ENCODE measurements around the gene BEST1. TPM values are rescaled to one million over a fixed set of nuclear protein-coding genes. Genes with fewer than 3 reads are reported as not detected.
A peak's percentile ranks its signal among the peaks of the same experiment; 100 is the strongest.

BEST1 gene
- total RNA-seq, 1 experiment from 2014 or later: 0.81 TPM

DNA sequence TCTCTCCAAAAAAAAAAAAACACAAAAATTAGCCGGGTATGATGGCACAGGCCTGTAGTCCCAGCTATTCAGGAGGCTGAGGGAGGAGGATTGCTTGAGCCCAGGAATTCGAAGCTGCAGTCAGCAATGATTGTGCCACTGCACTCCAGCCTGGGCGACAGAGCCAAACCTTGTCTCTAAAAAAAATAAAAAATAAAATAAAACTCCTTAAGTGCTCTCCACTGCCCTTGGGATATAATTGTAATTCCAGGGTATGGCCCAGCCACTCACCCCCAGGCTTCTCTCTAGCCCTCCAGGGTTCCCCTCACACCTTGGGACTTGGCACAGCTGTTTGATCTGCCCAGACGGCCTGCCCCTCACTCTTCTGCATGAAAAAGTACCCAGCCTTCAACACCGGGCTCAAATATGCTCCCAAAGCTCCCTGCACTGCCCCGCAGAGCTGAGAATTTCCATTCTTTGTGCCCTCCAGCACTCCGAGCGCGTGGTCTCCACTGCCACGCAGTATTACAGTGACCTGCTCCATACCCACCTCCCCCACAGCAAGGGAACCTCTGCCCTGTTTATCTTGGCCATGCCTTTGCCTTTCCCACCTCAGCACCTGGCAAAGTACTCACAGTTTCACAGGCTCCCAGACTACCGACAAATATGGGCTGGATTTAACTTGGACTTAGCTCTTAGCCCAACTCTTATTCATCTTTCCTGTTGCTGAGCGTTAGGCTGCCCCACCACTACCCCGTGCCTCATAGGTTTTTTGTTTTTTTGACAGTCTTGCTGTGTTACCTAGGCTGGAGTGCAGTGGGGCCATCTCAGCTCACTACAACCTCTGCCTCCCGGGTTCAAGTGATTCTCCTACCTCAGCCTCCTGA lies 24.8 kb downstream of the BEST1 start:
- peak overlapping the region; percentile 99; the same call in 1 of the 2 replicates for H3K27ac ChIP-seq
- TF ChIP-seq, protein P1, sequence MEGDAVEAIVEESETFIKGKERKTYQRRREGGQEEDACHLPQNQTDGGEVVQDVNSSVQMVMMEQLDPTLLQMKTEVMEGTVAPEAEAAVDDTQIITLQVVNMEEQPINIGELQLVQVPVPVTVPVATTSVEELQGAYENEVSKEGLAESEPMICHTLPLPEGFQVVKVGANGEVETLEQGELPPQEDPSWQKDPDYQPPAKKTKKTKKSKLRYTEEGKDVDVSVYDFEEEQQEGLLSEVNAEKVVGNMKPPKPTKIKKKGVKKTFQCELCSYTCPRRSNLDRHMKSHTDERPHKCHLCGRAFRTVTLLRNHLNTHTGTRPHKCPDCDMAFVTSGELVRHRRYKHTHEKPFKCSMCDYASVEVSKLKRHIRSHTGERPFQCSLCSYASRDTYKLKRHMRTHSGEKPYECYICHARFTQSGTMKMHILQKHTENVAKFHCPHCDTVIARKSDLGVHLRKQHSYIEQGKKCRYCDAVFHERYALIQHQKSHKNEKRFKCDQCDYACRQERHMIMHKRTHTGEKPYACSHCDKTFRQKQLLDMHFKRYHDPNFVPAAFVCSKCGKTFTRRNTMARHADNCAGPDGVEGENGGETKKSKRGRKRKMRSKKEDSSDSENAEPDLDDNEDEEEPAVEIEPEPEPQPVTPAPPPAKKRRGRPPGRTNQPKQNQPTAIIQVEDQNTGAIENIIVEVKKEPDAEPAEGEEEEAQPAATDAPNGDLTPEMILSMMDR (conservative IDR thresholded peaks at IDR 0.05): no peak
- TF ChIP-seq EZH2 (IDR thresholded peaks at IDR 0.05; ENCODE audit: low read depth): no peak
- H2AFZ ChIP-seq: no peak overlapping the region
- H3K9me2 ChIP-seq (ENCODE audit: insufficient read depth): no peaks in the 10 kb centered on the region
- H3K79me2 ChIP-seq (ENCODE audit: low read depth): peaks cover 16% of the 10 kb centered on the region
- H3K4me1 ChIP-seq (replicated peaks; ENCODE audit: insufficient read depth): peaks cover 96% of the 10 kb centered on the region
- no peak overlapping the region for H3K4me3 ChIP-seq
- peaks cover 51% of the 10 kb centered on the region for H3F3A ChIP-seq (ENCODE audit: insufficient read depth, low read depth)
- CTCF ChIA-PET: interaction anchor here (0.6 kb wide), 2 partner anchors 27 to 112 kb away, joined by 4 to 6 read pairs; no protein-coding TSS in a partner anchor
- H4K20me1 ChIP-seq (ENCODE audit: insufficient read depth): no peaks in the 10 kb centered on the region
- intact Hi-C loops (cut with micrococcal nuclease; ENCODE audit: unreplicated experiment): loop anchor here (5.0 kb wide), 1 partner anchor 278 kb away; no protein-coding TSS in a partner anchor
- no peaks in the 10 kb centered on the region for H3K36me3 ChIP-seq (ENCODE audit: low read depth)
- BruUV-seq (replicated peaks): no TSS peak
- H3K4me2 ChIP-seq: peak overlapping the region; percentile 24
- no peaks in the 10 kb centered on the region for H3K27me3 ChIP-seq (ENCODE audit: insufficient read depth, low read depth)
- H3K9me3 ChIP-seq (ENCODE audit: insufficient read depth, low read depth): no peaks in the 10 kb centered on the region
- peak in 1 of 2 experiments; percentile 31 for DNase-seq
- POLR2A ChIA-PET (ENCODE audit: unreplicated experiment): interaction anchor here (0.5 to 0.7 kb wide), 3 partner anchors 36 to 318 kb away, joined by 3 to 4 read pairs (median 3); no protein-coding TSS in a partner anchor

DNA sequence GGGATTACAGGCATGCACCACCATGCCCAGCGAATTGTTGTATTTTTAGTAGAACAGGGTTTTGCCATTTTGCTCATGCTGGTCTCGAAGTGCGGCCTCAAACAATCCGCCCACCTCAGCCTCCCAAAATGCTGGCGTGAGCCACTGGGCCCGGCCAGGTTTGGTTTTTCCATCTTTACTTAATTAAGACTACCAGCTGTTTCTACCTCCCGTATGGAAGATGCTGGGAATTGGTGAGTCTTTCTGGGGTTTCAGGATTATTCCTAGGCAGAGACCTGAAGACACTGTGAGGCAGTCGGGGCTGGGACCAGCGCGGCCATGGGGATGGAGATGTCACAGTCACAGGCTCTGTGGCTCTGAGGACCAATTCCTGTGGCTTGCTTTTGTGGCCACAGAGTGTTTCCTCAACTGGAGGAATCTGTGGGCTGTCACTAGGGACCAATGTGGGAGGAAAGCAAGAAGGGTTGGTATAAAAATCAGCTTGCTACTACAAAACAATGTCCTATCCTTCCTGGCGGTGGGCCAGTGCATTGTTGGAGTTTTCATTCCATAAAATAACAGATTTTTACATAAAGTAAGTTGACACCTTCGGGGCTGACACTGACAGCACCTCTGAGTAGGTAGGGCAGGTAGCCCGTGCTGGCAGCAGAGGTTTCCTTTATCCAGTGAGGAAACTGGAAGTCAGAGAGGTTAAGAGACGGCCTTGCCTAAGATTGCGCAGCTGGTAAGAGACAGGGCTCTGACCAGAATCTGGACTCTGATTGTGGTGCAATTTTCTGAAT lies 25.7 kb downstream of the BEST1 start:
- TF ChIP-seq EZH2 (IDR thresholded peaks at IDR 0.05; ENCODE audit: low read depth): no peak
- TF ChIP-seq, protein P1 (conservative IDR thresholded peaks at IDR 0.05): no peak
- Histone ChIP-seq H3K4me2 (peak overlapping the region; percentile 24), H3K79me2 (ENCODE audit: low read depth) (peaks cover 11% of the 10 kb centered on the region), H2AFZ (no peak overlapping the region), H3F3A (ENCODE audit: insufficient read depth, low read depth) (peaks cover 44% of the 10 kb centered on the region), H3K9me2 (ENCODE audit: insufficient read depth) (no peaks in the 10 kb centered on the region), H3K4me3 (no peak overlapping the region), H4K20me1 (ENCODE audit: insufficient read depth) (no peaks in the 10 kb centered on the region), H3K27ac (no peak overlapping the region), H3K4me1 (replicated peaks; ENCODE audit: insufficient read depth) (peaks cover 92% of the 10 kb centered on the region), H3K36me3 (ENCODE audit: low read depth) (no peaks in the 10 kb centered on the region), H3K27me3 (ENCODE audit: insufficient read depth, low read depth) (no peaks in the 10 kb centered on the region), H3K9me3 (ENCODE audit: insufficient read depth, low read depth) (no peaks in the 10 kb centered on the region)
- POLR2A ChIA-PET (ENCODE audit: unreplicated experiment): interaction anchor here (0.5 to 0.6 kb wide), 2 partner anchors 36 to 70 kb away, joined by 3 to 4 read pairs; no protein-coding TSS in a partner anchor
- intact Hi-C loops (cut with micrococcal nuclease; ENCODE audit: unreplicated experiment): no loop called here
- peak in 1 of 2 experiments; percentile 20 for DNase-seq
- no TSS peak for BruUV-seq (replicated peaks)
- CTCF ChIA-PET: interaction anchor here (0.6 kb wide), 1 partner anchor 111 kb away, joined by 6 read pairs; no protein-coding TSS in a partner anchor

DNA sequence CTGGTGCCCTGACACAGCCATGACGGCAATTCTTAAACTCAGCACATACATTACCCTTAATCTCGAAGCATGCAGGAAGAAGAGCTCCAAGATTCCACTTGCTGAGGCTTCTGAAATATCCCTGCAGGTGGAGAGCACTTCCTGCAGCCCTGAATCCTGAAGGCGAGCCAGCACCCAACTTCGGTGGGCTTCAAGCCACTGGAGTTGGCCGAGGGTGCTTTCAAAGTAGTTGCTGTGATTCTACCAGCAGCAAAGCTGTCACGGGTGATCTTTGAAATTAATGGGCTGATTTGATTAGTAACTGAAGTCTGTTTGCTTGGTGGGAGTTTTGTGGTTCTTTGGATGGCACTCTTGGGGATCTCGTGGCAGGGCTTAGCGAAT lies 26.3 kb downstream of the BEST1 start:
- Histone ChIP-seq H3K9me3 (ENCODE audit: insufficient read depth, low read depth) (no peaks in the 10 kb centered on the region), H3K4me3 (no peak overlapping the region), H3K79me2 (ENCODE audit: low read depth) (0 out of 2 replicates have a peak, but pooled peaks cover 7% of the 10 kb centered on the region), H3K27me3 (ENCODE audit: insufficient read depth, low read depth) (no peaks in the 10 kb centered on the region), H3F3A (ENCODE audit: insufficient read depth, low read depth) (peaks cover 44% of the 10 kb centered on the region), H3K4me2 (no peak overlapping the region), H2AFZ (no peak overlapping the region), H3K9me2 (ENCODE audit: insufficient read depth) (no peaks in the 10 kb centered on the region), H3K4me1 (replicated peaks; ENCODE audit: insufficient read depth) (peaks cover 92% of the 10 kb centered on the region), H3K27ac (no peak overlapping the region), H4K20me1 (ENCODE audit: insufficient read depth) (no peaks in the 10 kb centered on the region), H3K36me3 (ENCODE audit: low read depth) (no peaks in the 10 kb centered on the region)
- ChIA-PET POLR2A (ENCODE audit: unreplicated experiment) (no interaction called here), CTCF (no interaction called here)
- intact Hi-C loops (cut with micrococcal nuclease; ENCODE audit: unreplicated experiment): no loop called here
- TF ChIP-seq, protein P1 (conservative IDR thresholded peaks at IDR 0.05): no peak
- TF ChIP-seq EZH2 (IDR thresholded peaks at IDR 0.05; ENCODE audit: low read depth): no peak
- no TSS peak for BruUV-seq (replicated peaks)
- no peak for DNase-seq

All from PC-9 (cell line).